Esophagus muscularis mucosa (tissue), 3 donors: ENCODE measurements around the gene BICD1.

Source experiments
- CTCF ChIP-seq, 3 experiments: fragments of 200-600 bp in 2 of 3; fragments of 450-650 bp in 1 of 3; sonication (generic) in 2 of 3; IDR thresholded peaks; one replicate each; pipeline ENCODE4 v1.5.1; 2017 to 2019; ENCODE audit warnings: antibody characterized with exemption in 3 of 3, mild to moderate bottlenecking in 2 of 3, moderate library complexity in 1 of 3
- EP300 ChIP-seq: sonication (generic); formaldehyde crosslinking; IDR thresholded peaks from one replicate; pipeline ENCODE4 v1.6.1; 2017; ENCODE audit warnings: antibody characterized with exemption

DNA sequence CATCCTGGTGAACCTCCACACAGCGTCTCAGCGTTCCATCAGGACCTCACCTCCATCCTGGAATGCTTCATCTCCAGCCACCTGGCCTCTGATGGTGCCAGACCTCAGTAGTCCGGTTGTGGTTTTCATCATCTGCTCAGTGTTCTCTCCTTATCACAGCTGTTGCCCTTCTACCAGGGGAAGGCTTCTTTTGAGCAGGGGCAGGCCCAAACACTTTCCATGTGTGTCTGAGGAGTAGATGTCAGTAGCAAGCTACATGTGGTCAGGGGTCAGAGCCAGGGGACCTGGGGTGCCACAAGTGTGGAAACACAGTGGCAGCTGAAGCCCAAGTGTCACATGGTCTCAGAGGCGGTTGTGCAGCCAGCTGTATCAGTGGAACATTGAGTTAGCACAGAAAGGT, 262.6 kb downstream of the BICD1 start:
- TF ChIP-seq EP300 (no peak), CTCF (IDR thresholded peaks at IDR 0.05) (no peak)
